HepG2 (cell line): ENCODE data around the gene OR2AT4. TPM values are rescaled to one million over a fixed set of nuclear protein-coding genes. Genes with fewer than 3 reads are reported as not detected.

Source experiments
- ATF1 ChIP-seq: IDR thresholded peaks from 2 replicates; pipeline ENCODE4 v1.6.1; 2016; ENCODE audit warnings: mild to moderate bottlenecking, control low read depth
- ELF4 ChIP-seq: sonication (generic); formaldehyde crosslinking; IDR thresholded peaks from 2 replicates; pipeline ENCODE4 v1.5.0; 2020; ENCODE audit warnings: missing genetic modification reagents, mild to moderate bottlenecking, moderate library complexity, borderline replicate concordance
- HCFC1 ChIP-seq: fragments of 150-350 bp; IDR thresholded peaks from 2 replicates; pipeline ENCODE4 v1.6.1; 2014; ENCODE audit warnings: low read depth, low read length
- HNF1B ChIP-seq: sonication (generic); formaldehyde crosslinking; IDR thresholded peaks from 2 replicates; pipeline ENCODE4 v1.5.1; 2020; ENCODE audit warnings: mild to moderate bottlenecking, moderate library complexity, missing genetic modification reagents
- MLLT10 ChIP-seq: sonication (generic); formaldehyde crosslinking; IDR thresholded peaks from 2 replicates; pipeline ENCODE4 v1.4.0; 2020; ENCODE audit warnings: missing genetic modification reagents
- RERE ChIP-seq: IDR thresholded peaks from 2 replicates; pipeline ENCODE4 v1.6.1; 2016; ENCODE audit warnings: low read depth, missing genetic modification reagents, missing compliant biosample characterization
- TERF1 ChIP-seq: sonication (generic); formaldehyde crosslinking; IDR thresholded peaks from 2 replicates; pipeline ENCODE4 v1.8.0; 2022; ENCODE audit warnings: mild to moderate bottlenecking, missing genetic modification reagents, moderate library complexity
- TSC22D2 ChIP-seq: sonication (generic); formaldehyde crosslinking; IDR thresholded peaks from 2 replicates; pipeline ENCODE4 v1.5.1; 2020; ENCODE audit warnings: missing genetic modification reagents, mild to moderate bottlenecking, borderline replicate concordance
- ZBTB44 ChIP-seq: sonication (generic); formaldehyde crosslinking; IDR thresholded peaks from 2 replicates; pipeline ENCODE4 v1.4.0; 2020; ENCODE audit warnings: missing genetic modification reagents
- ZC3H13 ChIP-seq: sonication (generic); formaldehyde crosslinking; IDR thresholded peaks from 2 replicates; pipeline ENCODE4 v1.8.1; 2023; ENCODE audit warnings: mild to moderate bottlenecking, missing genetic modification reagents, moderate library complexity
- ZNF362 ChIP-seq: sonication (generic); formaldehyde crosslinking; IDR thresholded peaks from 2 replicates; pipeline ENCODE4 v1.4.0; 2020; ENCODE audit warnings: missing genetic modification reagents, mild to moderate bottlenecking, borderline replicate concordance
- ZNF614 ChIP-seq: IDR thresholded peaks from 2 replicates; pipeline ENCODE4 v1.6.1; 2018; ENCODE audit warnings: missing biosample characterization, missing genetic modification reagents, inconsistent platforms, borderline replicate concordance
- ZNF619 ChIP-seq: sonication (generic); formaldehyde crosslinking; IDR thresholded peaks from 2 replicates; pipeline ENCODE4 v1.4.0; 2020; ENCODE audit warnings: mild to moderate bottlenecking, missing genetic modification reagents
- ZNF7 ChIP-seq: IDR thresholded peaks from 2 replicates; pipeline ENCODE4 v1.6.1; 2016; ENCODE audit warnings: missing biosample characterization, missing genetic modification reagents
- polyA plus RNA-seq, 8 experiments: library from polyadenylated mRNA; depleted of rRNA in 3 of 8; stranded (reverse) in 7 of 8; unstranded in 1 of 8; fragments of >200 nt; fragmentation: Illumina TruSeq in 4 of 8; extraction: Trizol in 4 of 8; gene quantifications; 2 replicates each; pipeline versions ENCODE4 v1.2.1 to v1.2.3, GENCODE V29; 2011 to 2016; ENCODE audit warnings: low read depth in 4 of 8, missing spikeins in 1 of 8, mixed read lengths in 1 of 8; ENCODE audit not compliant: insufficient read depth in 1 of 8
- total RNA-seq, 5 experiments: library from RNA; depleted of rRNA; stranded (reverse); fragments of >200 nt; fragmentation: Illumina TruSeq; extraction: Trizol; gene quantifications; 2 replicates each; pipeline ENCODE4 v1.2.3, GENCODE V29; 2016; ENCODE audit warnings: low read depth in 1 of 5
- TF ChIP-seq, protein P1 (sequence below): sonication (generic); formaldehyde crosslinking; IDR thresholded peaks from 2 replicates; pipeline ENCODE4 v1.4.0; 2020; ENCODE audit warnings: missing genetic modification reagents

Gene OR2AT4
- total and polyA plus RNA-seq, 2 of the 13 experiments (the other 11 are each of a cell fraction or from before 2014, with no cell fraction given) = not detected

DNA sequence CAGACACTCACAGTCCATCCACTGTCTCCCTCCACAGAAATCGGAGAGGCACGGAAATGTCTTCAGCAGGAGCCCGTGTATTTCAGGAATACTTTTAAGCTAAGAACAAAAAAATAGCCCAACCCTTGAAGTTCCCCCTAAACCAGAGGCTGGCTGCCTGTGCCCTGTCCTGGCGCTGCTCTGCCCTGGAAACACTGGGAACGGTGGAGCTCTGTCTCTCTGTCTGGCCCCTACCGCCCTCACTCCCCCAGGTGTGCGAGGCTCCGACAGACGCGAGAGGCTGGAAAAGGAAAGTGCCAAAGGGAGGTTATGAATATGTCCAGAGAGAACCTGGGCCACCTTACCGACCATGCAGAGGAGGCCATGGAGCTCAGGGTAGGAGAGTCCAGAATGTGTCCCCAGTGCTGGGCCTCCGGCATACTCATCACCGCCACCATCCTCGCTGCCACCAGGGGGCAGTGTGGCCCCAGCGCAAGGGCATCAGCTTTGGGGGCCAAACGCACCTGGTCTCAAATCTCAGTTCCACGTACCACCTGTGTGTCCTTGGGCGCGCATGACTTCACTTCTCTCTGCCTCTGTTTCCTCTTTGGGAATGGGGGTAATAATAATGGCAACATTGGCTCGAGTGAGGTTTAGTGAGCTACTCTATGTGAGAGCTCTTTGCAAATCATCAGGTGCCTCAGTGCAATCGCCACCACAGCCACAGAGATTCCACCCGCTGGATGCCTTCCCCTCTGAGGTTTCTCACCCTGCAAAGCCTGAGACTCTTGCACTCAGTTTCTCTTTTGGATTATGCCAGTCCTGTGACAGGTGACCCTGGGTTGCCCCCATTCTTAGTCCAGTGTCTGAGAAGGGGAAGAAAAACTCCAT, 43.8 kb upstream of the OR2AT4 start (continued):
- no peak for TF ChIP-seq HNF1B (CRISPR knock-in tag)
- TF ChIP-seq ZNF362 = no peak
- TF ChIP-seq HCFC1 = no peak
- TF ChIP-seq, protein P1, sequence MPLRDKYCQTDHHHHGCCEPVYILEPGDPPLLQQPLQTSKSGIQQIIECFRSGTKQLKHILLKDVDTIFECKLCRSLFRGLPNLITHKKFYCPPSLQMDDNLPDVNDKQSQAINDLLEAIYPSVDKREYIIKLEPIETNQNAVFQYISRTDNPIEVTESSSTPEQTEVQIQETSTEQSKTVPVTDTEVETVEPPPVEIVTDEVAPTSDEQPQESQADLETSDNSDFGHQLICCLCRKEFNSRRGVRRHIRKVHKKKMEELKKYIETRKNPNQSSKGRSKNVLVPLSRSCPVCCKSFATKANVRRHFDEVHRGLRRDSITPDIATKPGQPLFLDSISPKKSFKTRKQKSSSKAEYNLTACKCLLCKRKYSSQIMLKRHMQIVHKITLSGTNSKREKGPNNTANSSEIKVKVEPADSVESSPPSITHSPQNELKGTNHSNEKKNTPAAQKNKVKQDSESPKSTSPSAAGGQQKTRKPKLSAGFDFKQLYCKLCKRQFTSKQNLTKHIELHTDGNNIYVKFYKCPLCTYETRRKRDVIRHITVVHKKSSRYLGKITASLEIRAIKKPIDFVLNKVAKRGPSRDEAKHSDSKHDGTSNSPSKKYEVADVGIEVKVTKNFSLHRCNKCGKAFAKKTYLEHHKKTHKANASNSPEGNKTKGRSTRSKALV (CRISPR knock-in tag) = no peak
- no peak for TF ChIP-seq ZNF614 (CRISPR knock-in tag)
- TF ChIP-seq ZBTB44 (CRISPR knock-in tag) = no peak
- peak; percentile 51; the same call in 1 of the 2 replicates for TF ChIP-seq TSC22D2 (CRISPR knock-in tag)
- no peak for TF ChIP-seq MLLT10 (CRISPR knock-in tag)
- no peak for TF ChIP-seq RERE
- no peak for TF ChIP-seq ZC3H13 (CRISPR knock-in tag)
- TF ChIP-seq TERF1 (CRISPR knock-in tag) = no peak
- no peak for TF ChIP-seq ELF4 (CRISPR knock-in tag)
- no peak for TF ChIP-seq ZNF7 (CRISPR knock-in tag)
- TF ChIP-seq ATF1 = no peak
- peak; percentile 84; the same call in 1 of the 2 replicates for TF ChIP-seq ZNF619 (CRISPR knock-in tag)
